K562 (cell line): ENCODE results near the gene ZPR1. TPM values are rescaled to one million over a fixed set of nuclear protein-coding genes. Genes with fewer than 3 reads are reported as not detected.

Experiments used
- ATAC-seq: fragments of 200-7000 bp; cut with Tn5 transposase; 3 replicates; pipeline ENCODE4 v1.9.1; 2020; ENCODE audit warnings: moderate library complexity
- BruUV-seq: library from RNA; stranded (reverse); fragments of 400-500 nt; replicated peaks from 2 replicates; lab custom pipeline; 2021; lab: Mats Ljungman, UMichigan
- CTCF ChIA-PET: fragments of 300-600 bp; formaldehyde crosslinking; extraction: SDS; loops from one replicate; lab custom pipeline; 2021; ENCODE audit warnings: low intra/inter-chr PET ratio; lab: Yijun Ruan, JAX
- POLR2A ChIA-PET: fragments of 300-600, 350-650 bp; sonication (Branson Sonifier 250); formaldehyde crosslinking; extraction: SDS; loops from one replicate; lab custom pipeline; 2021; ENCODE audit warnings: antibody characterized with exemption, inconsistent platforms; lab: Yijun Ruan, JAX
- DNase-seq, 4 experiments: peaks; one replicate each; pipeline versions ENCODE4 v3.0.0 to v3.0.0-alpha.2; 2011 to 2018; ENCODE audit warnings: low spot score in 3 of 4, mixed read lengths in 3 of 4; ENCODE audit errors: extremely low read depth in 1 of 4
- FAIRE-seq: peaks from 2 replicates; lab custom pipeline; 2011; peaks lifted over from hg19 to GRCh38; lab: Jason Lieb, UNC
- H2AFZ ChIP-seq: 2 replicates; pipeline ENCODE4 v1.6.0; 2011; ENCODE audit warnings: low read depth, low read length, control low read depth, inconsistent platforms
- H3K27ac ChIP-seq: fragments of 200-600 bp; 3 replicates; pipeline ENCODE4 v1.8.0; 2011; ENCODE audit warnings: low read depth, mild to moderate bottlenecking, control low read depth, inconsistent platforms, low read length, moderate library complexity, mixed read lengths; ENCODE audit errors: extremely low read depth
- H3K27me3 ChIP-seq, 2 experiments: fragments of 300-600 bp in 1 of 2; 2 replicates in 1 of 2; 3 replicates in 1 of 2; pipeline versions ENCODE4 v1.6.0 to v1.8.0; 2011; ENCODE audit warnings: inconsistent platforms in 2 of 2, low read length in 2 of 2, mild to moderate bottlenecking in 1 of 2, mixed read lengths in 1 of 2, moderate library complexity in 1 of 2; ENCODE audit not compliant: control insufficient read depth in 2 of 2, insufficient read depth in 2 of 2
- H3K36me3 ChIP-seq: fragments of 300-600 bp; 3 replicates; pipeline ENCODE4 v1.8.0; 2011; ENCODE audit warnings: mild to moderate bottlenecking, low read length, inconsistent platforms; ENCODE audit not compliant: control insufficient read depth, insufficient read depth
- H3K4me1 ChIP-seq, 2 experiments: fragments of 200-600 bp in 1 of 2; replicated peaks in 1 of 2; 2 replicates in 1 of 2; 3 replicates in 1 of 2; pipeline versions ENCODE4 v1.5.1 to v1.8.0; 2011; ENCODE audit warnings: inconsistent platforms in 2 of 2, low read length in 2 of 2, mild to moderate bottlenecking in 1 of 2, mixed read lengths in 1 of 2, moderate library complexity in 1 of 2; ENCODE audit not compliant: control insufficient read depth in 2 of 2, insufficient read depth in 2 of 2
- H3K4me2 ChIP-seq: 2 replicates; pipeline ENCODE4 v1.6.1; 2011; ENCODE audit warnings: low read length, control low read depth, inconsistent platforms, mixed read lengths; ENCODE audit not compliant: insufficient read depth
- H3K4me3 ChIP-seq: fragments of 200-600 bp; sonication (generic), shearing (Covaris generic); 2 replicates; pipeline ENCODE4 v1.5.1; 2016; ENCODE audit warnings: control low read depth, inconsistent platforms
- H3K79me2 ChIP-seq: fragments of 200-600 bp; 3 replicates; pipeline ENCODE4 v1.8.0; 2011; ENCODE audit warnings: low read length, inconsistent platforms; ENCODE audit not compliant: control insufficient read depth, insufficient read depth
- H3K9ac ChIP-seq, 2 experiments: 2 replicates each; pipeline versions ENCODE4 v1.6.0 to v1.6.1; 2011; ENCODE audit warnings: low read depth in 2 of 2, low read length in 2 of 2, control low read depth in 1 of 2, inconsistent platforms in 1 of 2, mild to moderate bottlenecking in 1 of 2, mixed read lengths in 1 of 2; ENCODE audit not compliant: insufficient read depth in 1 of 2
- H3K9me1 ChIP-seq: one replicate; pipeline ENCODE4 v1.6.0; 2011; ENCODE audit warnings: inconsistent platforms, mild to moderate bottlenecking, low read length, moderate library complexity; ENCODE audit not compliant: control insufficient read depth, insufficient read depth
- H3K9me3 ChIP-seq: replicated peaks from 2 replicates; pipeline ENCODE4 v1.5.1; 2011; ENCODE audit warnings: low read depth, low read length, inconsistent platforms; ENCODE audit not compliant: control insufficient read depth, insufficient read depth
- H4K20me1 ChIP-seq: replicated peaks from 2 replicates; pipeline ENCODE4 v1.6.1; 2011; ENCODE audit warnings: low read length, inconsistent platforms, mixed read lengths; ENCODE audit not compliant: control insufficient read depth, insufficient read depth
- BRD9 ChIP-seq: fragments of 450-650 bp; IDR thresholded peaks from 2 replicates; pipeline ENCODE4 v1.6.1; 2018; ENCODE audit warnings: low read depth; ENCODE audit not compliant: partially characterized antibody
- CXXC5 ChIP-seq: fragments of 250-450 bp; sonication (Bioruptor Pico); IDR thresholded peaks from 2 replicates; pipeline ENCODE4 v1.8.0; 2022; ENCODE audit warnings: inconsistent platforms, mild to moderate bottlenecking, moderate library complexity
- RBM22 ChIP-seq: fragments of 200-400 bp; formaldehyde crosslinking; IDR thresholded peaks from 2 replicates; pipeline ENCODE4 v1.6.1; 2018; ENCODE audit warnings: low read length, low read depth; ENCODE audit not compliant: poor library complexity, severe bottlenecking
- ZNF316 ChIP-seq: fragments of 450-650 bp; IDR thresholded peaks from 2 replicates; pipeline ENCODE4 v1.6.1; 2016
- ZNF384 ChIP-seq: IDR thresholded peaks from 2 replicates; pipeline ENCODE4 v1.6.1; 2012; ENCODE audit warnings: low read depth, low read length, improper control_type of control experiment
- WGBS: fragments of 100-300 bp; shearing (Covaris generic); methylation state at CpG from one replicate; pipeline ENCODE4 v1.1.6; 2016; ENCODE audit warnings: low coverage, mixed read lengths; ENCODE audit not compliant: insufficient coverage; ENCODE audit errors: missing lambda C conversion rate; 5-methylcytosine and 5-hydroxymethylcytosine counted together
- in situ Hi-C: fragments of 300-500 bp; cut with MboI; formaldehyde crosslinking; loops from 4 replicates; pipeline ENCODE4 v1.15.0; 2018; ENCODE audit warnings: inconsistent platforms, mixed read lengths
- intact Hi-C: fragments of 100-400 bp; cut with micrococcal nuclease; formaldehyde crosslinking; loops from 2 replicates; pipeline ENCODE4 v1.14.2; 2022
- polyA plus RNA-seq, 8 experiments: library from polyadenylated mRNA; depleted of rRNA in 4 of 8; stranded (reverse) in 5 of 8; unstranded in 3 of 8; fragments of >200 nt; fragmentation: Nextera tagmentation in 2 of 8; fragmentation: Illumina TruSeq in 1 of 8; extraction: Ambion mirVana in 2 of 8; extraction: Trizol in 1 of 8; gene quantifications; 2 replicates each; pipeline versions ENCODE4 v1.2.1 to v1.2.3, GENCODE V29; 2011 to 2014; ENCODE audit warnings: inconsistent platforms in 1 of 8, missing spikeins in 1 of 8
- total RNA-seq, 7 experiments: library from RNA; depleted of rRNA in 6 of 7; stranded (reverse); fragments of >200 nt in 6 of 7; fragmentation: Illumina TruSeq in 2 of 7; extraction: Trizol in 2 of 7; gene quantifications; 2 replicates each; pipeline versions ENCODE4 v1.2.1 to v1.2.3, GENCODE V29; 2011 to 2021; ENCODE audit warnings: low replicate concordance in 1 of 7

Gene ZPR1
- total and polyA plus RNA-seq, 9 of the 15 experiments (the other 6 are each of a cell fraction or from before 2014, with no cell fraction given): 13.0 to 120 (median 83.8) TPM

GRCh38 chr11:116725434-116726221 is 62.2 kb downstream of the ZPR1 start:
- POLR2A ChIA-PET: interaction anchor here (0.6 kb wide), 1 partner anchor 14 kb away, joined by 5 read pairs; no protein-coding TSS in a partner anchor
- in situ Hi-C loops: no loop called here
- ATAC-seq: no peak

GRCh38 chr11:116724813-116725212 is 63.0 kb downstream of the ZPR1 start:
- H4K20me1 ChIP-seq: peaks cover 9% of the 10 kb centered on the region; the same call in 1 of the 2 replicates
- H3K9ac ChIP-seq: no peak overlapping the region
- BruUV-seq: no TSS peak
- intact Hi-C loops: no loop called here
- H3K9me1 ChIP-seq: no peaks in the 10 kb centered on the region
- WGBS: 0% methylated on average over 5 of the region's 6 CpGs
- H2AFZ ChIP-seq: no peak overlapping the region
- no peaks in the 10 kb centered on the region for H3K79me2 ChIP-seq
- H3K4me2 ChIP-seq: no peak overlapping the region
- H3K4me3 ChIP-seq: no peak overlapping the region
- H3K27me3 ChIP-seq: peaks cover 16 to 72% of the 10 kb centered on the region in 2 experiments; a peak in 4 of 5 replicates
- H3K9me3 ChIP-seq: no peaks in the 10 kb centered on the region
- DNase-seq (no peak), FAIRE-seq (no peak)
- in situ Hi-C loops: no loop called here
- TF ChIP-seq RBM22 (no peak), CXXC5 (CRISPR knock-in tag) (no peak), BRD9 (no peak)
- TF ChIP-seq, all 486 proteins: peak for 0
- H3K27ac ChIP-seq: no peak overlapping the region
- peaks cover 0 to 3% of the 10 kb centered on the region in 2 experiments; a peak in 1 of 5 replicates for H3K4me1 ChIP-seq
- no peaks in the 10 kb centered on the region for H3K36me3 ChIP-seq
- POLR2A ChIA-PET: no interaction called here
- CTCF ChIA-PET: no interaction called here
- no peak for ATAC-seq

More at GRCh38 chr11:116725434-116726221, 62.2 kb downstream of the ZPR1 start:
- 1% methylated on average over 13 of the region's 19 CpGs for WGBS
- CTCF ChIA-PET: no interaction called here
- Histone ChIP-seq H2AFZ (no peak overlapping the region), H4K20me1 (peaks cover 9% of the 10 kb centered on the region; the same call in 1 of the 2 replicates), H3K4me3 (no peak overlapping the region), H3K4me2 (no peak overlapping the region), H3K9ac (no peak overlapping the region), H3K27ac (no peak overlapping the region), H3K9me3 (no peaks in the 10 kb centered on the region), H3K9me1 (no peaks in the 10 kb centered on the region), H3K36me3 (no peaks in the 10 kb centered on the region), H3K4me1 (peaks cover 0 to 3% of the 10 kb centered on the region in 2 experiments; a peak in 1 of 5 replicates), H3K27me3 (peaks cover 14 to 72% of the 10 kb centered on the region in 2 experiments; a peak in 3 of 5 replicates), H3K79me2 (no peaks in the 10 kb centered on the region)
- TF ChIP-seq ZNF316 (peak; percentile 16; the same call in 1 of the 2 replicates), ZNF384 (no peak)
- DNase-seq: no peak
- BruUV-seq: no TSS peak
- intact Hi-C loops: no loop called here
- FAIRE-seq: no peak

Other genes with a start within 250 kb of the ZPR1 start
- gene BUD13, start 15.0 kb downstream of the ZPR1 start, total RNA-seq (2014; rRNA removed): 25.1 and 28.0 TPM in 2 replicates
- 20.5 and 24.2 TPM in 2 replicates for gene BUD13, start 15.0 kb downstream of the ZPR1 start, total RNA-seq (2014; rRNA removed; fragmentation: Illumina TruSeq; extraction: Trizol)
- 30.7 and 31.1 TPM in 2 replicates for gene BUD13, start 15.0 kb downstream of the ZPR1 start, total RNA-seq (2015; rRNA removed; fragmentation: Illumina TruSeq; extraction: Trizol)
- gene BUD13, start 15.0 kb downstream of the ZPR1 start, total RNA-seq (2021): 19.9 and 22.9 TPM in 2 replicates
- gene BUD13, start 15.0 kb downstream of the ZPR1 start, polyA plus RNA-seq (2011; rRNA removed): 23.9 and 27.1 TPM in 2 replicates
- 32.5 and 34.1 TPM in 2 replicates for gene BUD13, start 15.0 kb downstream of the ZPR1 start, polyA plus RNA-seq (2014; fragmentation: Illumina TruSeq; extraction: Trizol)
- gene BUD13, start 15.0 kb downstream of the ZPR1 start, polyA plus RNA-seq (2014; fragmentation: Nextera tagmentation; extraction: Ambion mirVana): 10 to 100 TPM in 1 of 2 experiments, 1 to 10 TPM in 1; 9.5 to 10.6 TPM
- gene BUD13, start 15.0 kb downstream of the ZPR1 start, polyA plus RNA-seq (2014; rRNA removed): 27.1 and 28.2 TPM in 2 replicates
- gene APOA5, start 3.9 kb upstream of the ZPR1 start, total RNA-seq (2014; rRNA removed): not detected in 2 replicates
- not detected in 2 replicates for gene APOA5, start 3.9 kb upstream of the ZPR1 start, total RNA-seq (2014; rRNA removed; fragmentation: Illumina TruSeq; extraction: Trizol)
- gene APOA5, start 3.9 kb upstream of the ZPR1 start, total RNA-seq (2015; rRNA removed; fragmentation: Illumina TruSeq; extraction: Trizol): not detected in 2 replicates
- 0.67 TPM in 1 of 2 replicates, not detected in the other for gene APOA5, start 3.9 kb upstream of the ZPR1 start, total RNA-seq (2021)
- gene APOA5, start 3.9 kb upstream of the ZPR1 start, polyA plus RNA-seq (2011; rRNA removed): not detected in 2 replicates
- gene APOA5, start 3.9 kb upstream of the ZPR1 start, polyA plus RNA-seq (2014; fragmentation: Illumina TruSeq; extraction: Trizol): not detected in 2 replicates
- not detected for gene APOA5, start 3.9 kb upstream of the ZPR1 start, polyA plus RNA-seq (2014; fragmentation: Nextera tagmentation; extraction: Ambion mirVana)
- not detected in 2 replicates for gene APOA5, start 3.9 kb upstream of the ZPR1 start, polyA plus RNA-seq (2014; rRNA removed)
- not detected in 2 replicates for gene APOA4, start 35.3 kb upstream of the ZPR1 start, total RNA-seq (2014; rRNA removed)
- not detected in 2 replicates for gene APOA4, start 35.3 kb upstream of the ZPR1 start, total RNA-seq (2014; rRNA removed; fragmentation: Illumina TruSeq; extraction: Trizol)
- not detected in 2 replicates for gene APOA4, start 35.3 kb upstream of the ZPR1 start, total RNA-seq (2015; rRNA removed; fragmentation: Illumina TruSeq; extraction: Trizol)
- not detected in 2 replicates for gene APOA4, start 35.3 kb upstream of the ZPR1 start, total RNA-seq (2021)
- gene APOA4, start 35.3 kb upstream of the ZPR1 start, polyA plus RNA-seq (2011; rRNA removed): not detected in 2 replicates
- not detected in 2 replicates for gene APOA4, start 35.3 kb upstream of the ZPR1 start, polyA plus RNA-seq (2014; fragmentation: Illumina TruSeq; extraction: Trizol)
- gene APOA4, start 35.3 kb upstream of the ZPR1 start, polyA plus RNA-seq (2014; fragmentation: Nextera tagmentation; extraction: Ambion mirVana): not detected
- 0.07 and 0.11 TPM in 2 replicates for gene APOA4, start 35.3 kb upstream of the ZPR1 start, polyA plus RNA-seq (2014; rRNA removed)
- not detected in 2 replicates for gene APOC3, start 41.9 kb upstream of the ZPR1 start, total RNA-seq (2014; rRNA removed)
- gene APOC3, start 41.9 kb upstream of the ZPR1 start, total RNA-seq (2014; rRNA removed; fragmentation: Illumina TruSeq; extraction: Trizol): not detected in 2 replicates
- not detected in 2 replicates for gene APOC3, start 41.9 kb upstream of the ZPR1 start, total RNA-seq (2015; rRNA removed; fragmentation: Illumina TruSeq; extraction: Trizol)
- 1.1 and 1.7 TPM in 2 replicates for gene APOC3, start 41.9 kb upstream of the ZPR1 start, total RNA-seq (2021)
- gene APOC3, start 41.9 kb upstream of the ZPR1 start, polyA plus RNA-seq (2011; rRNA removed): not detected in 2 replicates
- gene APOC3, start 41.9 kb upstream of the ZPR1 start, polyA plus RNA-seq (2014; fragmentation: Illumina TruSeq; extraction: Trizol): not detected in 2 replicates
- gene APOC3, start 41.9 kb upstream of the ZPR1 start, polyA plus RNA-seq (2014; fragmentation: Nextera tagmentation; extraction: Ambion mirVana): not detected
- not detected in 2 replicates for gene APOC3, start 41.9 kb upstream of the ZPR1 start, polyA plus RNA-seq (2014; rRNA removed)
- not detected in 2 replicates for gene APOA1, start 49.6 kb upstream of the ZPR1 start, total RNA-seq (2014; rRNA removed)
- gene APOA1, start 49.6 kb upstream of the ZPR1 start, total RNA-seq (2014; rRNA removed; fragmentation: Illumina TruSeq; extraction: Trizol): not detected in 2 replicates
- gene APOA1, start 49.6 kb upstream of the ZPR1 start, total RNA-seq (2015; rRNA removed; fragmentation: Illumina TruSeq; extraction: Trizol): not detected in 2 replicates
- 1.8 TPM in 2 replicates for gene APOA1, start 49.6 kb upstream of the ZPR1 start, total RNA-seq (2021)
- not detected in 2 replicates for gene APOA1, start 49.6 kb upstream of the ZPR1 start, polyA plus RNA-seq (2011; rRNA removed)
- gene APOA1, start 49.6 kb upstream of the ZPR1 start, polyA plus RNA-seq (2014; fragmentation: Illumina TruSeq; extraction: Trizol): not detected in 2 replicates
- gene APOA1, start 49.6 kb upstream of the ZPR1 start, polyA plus RNA-seq (2014; fragmentation: Nextera tagmentation; extraction: Ambion mirVana): not detected
- not detected in 2 replicates for gene APOA1, start 49.6 kb upstream of the ZPR1 start, polyA plus RNA-seq (2014; rRNA removed)